ENCODE measurements around the gene CBLC.

Gene CBLC

GRCh38 chr19:44746616-44746945, 31.1 kb upstream of the CBLC start:
- DNase-seq (ENCODE audit: low spot score): peak; percentile 15

DNA sequence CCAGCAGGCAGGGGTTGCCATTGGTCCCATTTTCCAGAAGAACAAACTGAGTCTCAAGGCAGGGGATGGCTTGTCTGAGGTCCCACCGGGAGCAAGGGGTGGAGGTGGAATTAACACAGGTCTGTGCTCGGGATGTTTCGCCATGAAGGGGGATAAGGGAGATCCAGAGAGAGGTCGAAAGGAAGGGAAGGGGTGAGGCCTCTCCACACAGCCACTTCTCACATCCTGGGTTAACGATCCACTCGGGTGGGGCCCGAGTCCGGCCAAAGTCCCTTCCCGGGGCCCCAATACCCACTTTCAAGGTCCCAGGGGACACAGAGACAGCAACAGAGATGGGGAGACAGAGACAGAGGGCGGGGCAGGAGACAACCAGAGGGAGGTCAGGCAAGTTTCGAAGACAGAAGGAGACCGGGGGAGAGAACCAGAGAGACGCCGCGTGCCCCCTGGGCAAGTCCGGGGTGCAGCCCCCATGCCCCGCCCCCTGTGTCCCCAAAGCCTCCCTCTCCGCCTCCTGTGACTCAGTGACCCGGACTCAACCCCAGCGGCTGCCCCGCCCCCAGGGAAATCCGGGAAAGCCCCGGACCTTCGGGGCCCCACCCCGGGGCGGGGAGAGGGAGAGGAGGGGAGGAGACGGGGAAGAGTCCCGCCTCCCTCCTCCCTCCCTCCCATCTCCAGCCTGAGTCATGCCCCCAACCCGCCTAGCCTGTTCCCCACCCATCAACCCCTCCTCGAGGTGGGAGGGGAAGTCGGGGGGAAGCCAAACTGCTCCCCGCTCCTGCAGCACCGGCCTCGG, 30.5 kb upstream of the CBLC start:
- peak; percentile 89 for DNase-seq (ENCODE audit: low spot score)

DNA sequence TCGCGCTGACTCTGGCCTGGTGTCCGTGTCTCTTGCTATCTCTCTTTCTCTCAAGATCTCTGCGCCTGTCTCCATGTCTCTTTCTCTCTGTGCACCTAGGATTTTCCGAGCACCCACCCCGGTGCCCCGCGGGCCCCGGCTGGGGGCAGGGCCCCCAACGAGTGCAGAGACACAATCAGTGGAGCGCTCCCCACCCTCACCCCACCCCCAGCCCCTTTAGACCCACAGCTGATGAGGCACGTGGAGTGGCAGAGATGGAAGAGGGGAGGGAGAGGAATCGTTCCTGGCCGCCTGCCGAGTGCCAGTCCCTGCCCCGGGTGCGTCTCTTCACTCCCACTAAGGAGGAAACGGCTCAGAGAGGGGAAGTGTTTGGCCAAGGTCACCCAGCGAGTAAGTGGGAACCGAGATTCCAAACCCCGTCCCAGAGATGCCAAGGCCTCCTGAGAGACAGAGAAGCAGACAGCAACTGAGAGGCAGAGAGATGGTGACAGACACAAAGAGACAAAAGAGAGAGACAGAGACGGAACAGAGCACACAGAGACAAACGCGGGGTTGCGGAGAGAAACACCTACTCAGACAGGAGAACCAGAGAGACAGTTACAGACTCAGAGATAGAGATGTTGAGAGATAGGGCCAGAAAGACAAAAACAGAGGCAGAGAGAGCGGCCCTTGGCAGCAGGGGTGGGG, 29.8 kb upstream of the CBLC start:
- DNase-seq (ENCODE audit: low spot score): peak; percentile 69

- peak; percentile 79 for DNase-seq (ENCODE audit: low spot score)
Observed at GRCh38 chr19:44748426-44749254, 29.1 kb upstream of the CBLC start, which contains the start of gene BCL3. TSS of gene BCL3 (plus strand) at chr19:44748708. CDS start at chr19:44748791, 83 bp downstream.

DNA sequence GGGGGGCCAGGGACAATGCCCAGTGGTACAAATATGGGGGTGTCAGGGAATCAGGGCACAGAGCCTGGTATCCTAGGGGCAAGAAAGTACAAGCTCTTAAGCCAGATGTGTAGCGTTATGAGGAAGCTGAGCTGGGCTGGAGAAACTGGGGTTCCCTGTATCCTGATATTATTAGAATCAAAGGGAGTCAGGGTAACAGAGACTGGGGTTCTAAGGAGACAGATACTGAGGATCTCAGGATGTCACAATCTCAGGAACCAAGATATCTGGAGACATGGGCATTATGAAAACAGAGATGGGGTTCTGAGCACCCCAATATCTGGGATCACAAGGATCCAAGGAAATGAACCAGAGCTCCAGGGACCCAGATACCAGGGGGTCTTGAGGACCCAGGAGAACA, 28.4 kb upstream of the CBLC start:
- DNase-seq (ENCODE audit: low spot score): no peak

GRCh38 chr19:44749994-44750393, 27.7 kb upstream of the CBLC start:
- DNase-seq (ENCODE audit: low spot score): peak; percentile 12

DNA sequence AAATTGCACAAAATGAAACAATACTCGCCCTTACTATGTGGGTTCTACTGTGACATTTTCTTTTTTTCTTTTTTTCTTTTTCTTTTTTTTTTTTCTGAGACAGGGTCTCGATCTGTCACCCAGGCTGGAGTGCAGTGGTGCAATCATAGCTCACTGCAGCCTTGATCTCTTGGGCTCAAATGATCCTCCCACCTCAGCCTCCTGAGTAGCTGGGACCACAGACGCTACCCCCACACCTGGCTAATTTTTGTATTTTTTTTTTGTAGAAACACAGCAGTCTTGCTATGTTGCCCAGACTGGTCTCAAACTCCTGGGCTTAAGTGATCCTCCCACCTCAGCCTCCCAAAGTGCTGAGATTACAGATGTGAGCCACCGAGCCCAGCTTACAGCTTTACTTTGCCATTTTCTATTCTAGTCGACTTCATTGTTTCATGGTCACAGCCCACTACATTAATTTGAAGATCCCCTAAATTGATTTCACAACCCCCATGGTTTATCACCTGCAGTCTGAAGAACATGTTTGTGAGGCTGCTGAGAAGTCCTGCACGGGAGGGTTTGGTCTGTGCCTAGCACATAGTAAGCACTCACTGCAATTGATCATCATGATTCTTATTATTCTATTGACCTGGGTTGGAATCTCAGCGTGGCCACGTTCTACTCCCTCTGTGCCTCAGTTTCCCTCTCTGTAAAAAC, 25.4 kb upstream of the CBLC start:
- no peak for DNase-seq (ENCODE audit: low spot score)

- DNase-seq (ENCODE audit: low spot score): peak; percentile 45
Observed at GRCh38 chr19:44752816-44753625, 24.7 kb upstream of the CBLC start.

DNA sequence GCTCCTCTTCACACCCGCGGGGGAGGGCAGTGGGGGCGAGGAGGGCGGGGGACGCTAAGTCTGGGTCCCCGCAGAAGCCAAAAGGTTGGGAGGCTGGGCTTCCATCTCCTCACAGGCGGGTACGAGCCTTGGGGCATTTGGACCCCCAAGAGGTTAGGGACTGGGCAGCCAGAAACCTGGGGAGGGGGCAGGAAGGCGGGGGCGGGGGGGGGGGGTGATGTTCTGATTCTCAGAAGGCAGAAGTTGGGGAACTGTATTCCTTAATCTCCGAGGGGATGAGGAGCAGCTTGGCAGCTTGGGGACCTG, 24.1 kb upstream of the CBLC start:
- DNase-seq (ENCODE audit: low spot score): no peak

GRCh38 chr19:44753932-44754749, 23.5 kb upstream of the CBLC start:
- DNase-seq (ENCODE audit: low spot score): peak; percentile 43

GRCh38 chr19:44754750-44755080, 23.0 kb upstream of the CBLC start:
- DNase-seq (ENCODE audit: low spot score): peak; percentile 6

GRCh38 chr19:44755219-44755618, 22.5 kb upstream of the CBLC start:
- peak; percentile 10 for DNase-seq (ENCODE audit: low spot score)

DNA sequence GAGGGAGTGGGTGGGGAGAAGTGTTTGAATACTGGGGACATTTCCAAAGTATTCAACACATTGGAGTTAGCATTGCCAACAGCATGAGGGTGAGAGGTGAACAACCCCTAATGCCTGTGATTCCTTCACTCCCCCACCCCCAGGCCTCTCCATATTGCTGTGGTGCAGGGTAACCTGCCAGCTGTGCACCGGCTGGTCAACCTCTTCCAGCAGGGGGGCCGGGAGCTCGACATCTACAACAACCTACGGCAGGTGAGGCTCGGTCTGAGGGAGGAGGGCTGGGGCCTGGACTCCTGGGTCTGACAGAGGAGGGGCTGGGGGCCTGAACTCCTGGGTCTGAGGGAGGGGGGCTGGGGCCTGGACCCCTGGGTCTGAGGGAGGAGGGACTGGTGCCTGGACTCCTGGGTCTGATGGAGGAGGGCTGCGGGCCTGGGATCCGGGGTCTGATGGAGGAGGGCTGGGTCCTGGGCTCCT, 21.6 kb upstream of the CBLC start:
- peak; percentile 22 for DNase-seq (ENCODE audit: low spot score)

- no peak for DNase-seq (ENCODE audit: low spot score)
Observed at GRCh38 chr19:44757057-44757734, 20.5 kb upstream of the CBLC start.

DNA sequence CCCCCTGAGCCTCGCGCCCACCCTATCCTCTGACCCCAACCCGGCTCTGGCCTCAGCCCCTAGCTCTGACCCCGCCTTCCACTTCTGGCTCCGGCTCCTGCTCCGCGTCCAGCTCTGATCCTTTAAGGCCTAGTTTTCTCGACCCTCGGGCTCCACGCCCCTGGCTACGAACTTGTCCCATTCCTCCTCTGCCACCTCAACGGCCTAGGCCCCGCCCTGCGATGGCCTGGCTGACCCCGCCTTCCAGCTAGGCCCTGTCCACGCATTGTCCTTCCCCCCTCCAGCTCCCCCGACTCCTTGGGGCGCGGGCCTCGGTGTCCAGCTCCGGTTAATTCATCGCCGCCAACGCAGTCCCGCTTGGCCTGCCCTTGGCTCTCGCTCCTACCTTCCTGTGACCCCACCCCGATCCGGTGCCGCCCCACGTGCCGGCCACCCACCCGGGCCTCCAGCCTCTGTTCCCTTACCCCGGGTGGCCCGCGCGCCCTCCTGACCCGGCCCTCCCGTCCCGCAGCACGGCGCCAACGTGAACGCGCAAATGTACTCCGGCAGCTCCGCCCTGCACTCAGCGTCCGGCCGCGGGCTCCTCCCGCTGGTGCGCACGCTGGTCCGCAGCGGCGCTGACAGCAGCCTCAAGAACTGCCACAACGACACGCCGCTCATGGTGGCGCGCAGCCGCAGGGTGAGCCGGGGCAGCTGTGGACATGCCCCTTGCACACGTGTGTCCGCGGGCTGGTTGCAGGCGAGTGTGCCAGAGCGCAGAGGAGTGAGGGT, 19.8 kb upstream of the CBLC start:
- peak; percentile 36 for DNase-seq (ENCODE audit: low spot score)

GRCh38 chr19:44758596-44758995, 19.1 kb upstream of the CBLC start:
- peak; percentile 22 for DNase-seq (ENCODE audit: low spot score)

DNA sequence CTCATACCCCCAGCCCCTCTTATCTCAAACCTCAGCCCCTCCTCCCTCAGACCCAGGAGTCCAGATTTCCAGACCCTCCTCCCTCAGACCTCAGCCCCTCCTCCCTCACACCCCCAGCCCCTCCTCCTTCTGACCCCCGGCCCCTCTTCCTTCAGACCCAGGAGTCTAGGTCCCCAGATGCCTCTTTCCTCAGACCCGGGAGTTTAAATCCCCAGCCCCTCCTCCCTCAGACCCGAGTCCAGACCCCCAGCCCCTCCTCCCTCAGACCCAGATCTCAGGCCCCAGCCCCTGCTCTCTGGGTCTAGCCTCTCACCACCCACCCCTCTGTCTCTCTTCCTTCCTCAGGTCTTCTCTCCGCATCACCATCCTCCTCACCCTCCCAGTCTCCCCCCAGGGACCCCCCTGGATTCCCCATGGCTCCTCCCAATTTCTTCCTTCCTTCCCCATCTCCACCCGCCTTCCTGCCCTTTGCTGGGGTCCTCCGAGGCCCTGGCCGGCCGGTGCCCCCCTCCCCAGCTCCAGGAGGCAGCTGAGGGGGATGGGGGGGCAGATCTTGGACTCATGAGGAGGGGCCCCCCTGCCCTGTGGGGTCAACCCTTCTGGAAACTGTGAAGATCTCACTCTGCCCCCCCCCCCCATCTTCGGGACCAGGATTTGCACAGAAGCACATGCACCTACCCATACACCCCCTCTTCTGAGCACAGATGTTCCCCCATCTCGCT, 18.4 kb upstream of the CBLC start:
- DNase-seq (ENCODE audit: low spot score): peak; percentile 21

GRCh38 chr19:44762038-44762437, 15.7 kb upstream of the CBLC start:
- DNase-seq (ENCODE audit: low spot score): peak; percentile 10
